ENCODE results near the gene WDR59.

Gene WDR59

GRCh38 chr16:74902161-74902560, 82.8 kb downstream of the WDR59 start:
- H3K4me2 ChIP-seq: no peak overlapping the region
- no peak overlapping the region for H3K9ac ChIP-seq
- no peak overlapping the region for H3K4me3 ChIP-seq (IDR thresholded peaks at IDR 0.05; ENCODE audit: insufficient read depth, low read depth, low read length)
- H3K79me2 ChIP-seq (ENCODE audit: insufficient read depth, low read depth): no peaks in the 10 kb centered on the region
- H4K20me1 ChIP-seq (ENCODE audit: insufficient read depth): no peaks in the 10 kb centered on the region
- no peak for TF ChIP-seq CTCF (conservative IDR thresholded peaks at IDR 0.05; ENCODE audit: low read depth, low read length)
- no peaks in the 10 kb centered on the region for H3K27me3 ChIP-seq (ENCODE audit: insufficient read depth, low read depth)
- H3K4me1 ChIP-seq (ENCODE audit: low read depth, poor library complexity, severe bottlenecking): no peaks in the 10 kb centered on the region
- no peak overlapping the region for H2AFZ ChIP-seq (ENCODE audit: low read depth)
- no peak overlapping the region for H3K27ac ChIP-seq
- no peaks in the 10 kb centered on the region for H3K36me3 ChIP-seq (ENCODE audit: insufficient read depth)

GRCh38 chr16:74901606-74902005, 83.3 kb downstream of the WDR59 start:
- H3K27ac ChIP-seq: no peak overlapping the region
- H2AFZ ChIP-seq (ENCODE audit: low read depth): no peak overlapping the region
- no peak overlapping the region for H3K4me2 ChIP-seq
- no peaks in the 10 kb centered on the region for H3K4me1 ChIP-seq (ENCODE audit: low read depth, poor library complexity, severe bottlenecking)
- H3K9ac ChIP-seq: no peak overlapping the region
- no peaks in the 10 kb centered on the region for H3K36me3 ChIP-seq (ENCODE audit: insufficient read depth)
- no peak overlapping the region for H3K4me3 ChIP-seq (IDR thresholded peaks at IDR 0.05; ENCODE audit: insufficient read depth, low read depth, low read length)
- no peak for TF ChIP-seq CTCF (conservative IDR thresholded peaks at IDR 0.05; ENCODE audit: low read depth, low read length)
- no peaks in the 10 kb centered on the region for H4K20me1 ChIP-seq (ENCODE audit: insufficient read depth)
- no peaks in the 10 kb centered on the region for H3K79me2 ChIP-seq (ENCODE audit: insufficient read depth, low read depth)
- H3K27me3 ChIP-seq (ENCODE audit: insufficient read depth, low read depth): no peaks in the 10 kb centered on the region

GRCh38 chr16:74899816-74900215, 85.1 kb downstream of the WDR59 start:
- no peak overlapping the region for H3K4me3 ChIP-seq (IDR thresholded peaks at IDR 0.05; ENCODE audit: insufficient read depth, low read depth, low read length)
- no peak for TF ChIP-seq CTCF (conservative IDR thresholded peaks at IDR 0.05; ENCODE audit: low read depth, low read length)
- H3K79me2 ChIP-seq (ENCODE audit: insufficient read depth, low read depth): no peaks in the 10 kb centered on the region
- no peak overlapping the region for H2AFZ ChIP-seq (ENCODE audit: low read depth)
- H3K36me3 ChIP-seq (ENCODE audit: insufficient read depth): no peaks in the 10 kb centered on the region
- no peaks in the 10 kb centered on the region for H3K27me3 ChIP-seq (ENCODE audit: insufficient read depth, low read depth)
- H4K20me1 ChIP-seq (ENCODE audit: insufficient read depth): no peaks in the 10 kb centered on the region
- H3K4me2 ChIP-seq: no peak overlapping the region
- no peak overlapping the region for H3K9ac ChIP-seq
- no peaks in the 10 kb centered on the region for H3K4me1 ChIP-seq (ENCODE audit: low read depth, poor library complexity, severe bottlenecking)
- no peak overlapping the region for H3K27ac ChIP-seq

GRCh38 chr16:74898659-74899058, 86.3 kb downstream of the WDR59 start:
- Histone ChIP-seq H3K4me3 (IDR thresholded peaks at IDR 0.05; ENCODE audit: insufficient read depth, low read depth, low read length) (no peak overlapping the region), H4K20me1 (ENCODE audit: insufficient read depth) (no peaks in the 10 kb centered on the region), H3K36me3 (ENCODE audit: insufficient read depth) (no peaks in the 10 kb centered on the region; the same call in 1 of the 2 replicates), H3K27ac (no peak overlapping the region), H3K4me1 (ENCODE audit: low read depth, poor library complexity, severe bottlenecking) (no peaks in the 10 kb centered on the region), H3K79me2 (ENCODE audit: insufficient read depth, low read depth) (no peaks in the 10 kb centered on the region), H3K9ac (no peak overlapping the region), H3K4me2 (no peak overlapping the region), H3K27me3 (ENCODE audit: insufficient read depth, low read depth) (no peaks in the 10 kb centered on the region), H2AFZ (ENCODE audit: low read depth) (no peak overlapping the region)
- TF ChIP-seq CTCF (conservative IDR thresholded peaks at IDR 0.05; ENCODE audit: low read depth, low read length): no peak

Data from KMS-11 (cell line).